Glomerular endothelial cell (primary cell): Measurements from ENCODE around the gene ZNF22. TPM values are rescaled to one million over a fixed set of nuclear protein-coding genes. Genes with fewer than 3 reads are reported as not detected.

Experiments used
- DNase-seq: peaks from one replicate; pipeline ENCODE4 v3.0.0-alpha.2; 2011; ENCODE audit warnings: low read depth, low spot score; ENCODE audit errors: extremely low read depth
- total RNA-seq: library from RNA; depleted of rRNA; stranded (reverse); fragments of >200 nt; gene quantifications from 2 replicates; pipeline ENCODE4 v1.2.3, GENCODE V29; 2015

The ZNF22 gene
- 18.5 and 22.5 TPM in 2 replicates for total RNA-seq

GRCh38 chr10:45000752-45001380 lies at the start of gene ZNF22:
Gene ZNF22 (plus strand): TSS chr10:45000923. CDS start chr10:45003369, 2,446 bp downstream.
- DNase-seq, result no peak

DNA sequence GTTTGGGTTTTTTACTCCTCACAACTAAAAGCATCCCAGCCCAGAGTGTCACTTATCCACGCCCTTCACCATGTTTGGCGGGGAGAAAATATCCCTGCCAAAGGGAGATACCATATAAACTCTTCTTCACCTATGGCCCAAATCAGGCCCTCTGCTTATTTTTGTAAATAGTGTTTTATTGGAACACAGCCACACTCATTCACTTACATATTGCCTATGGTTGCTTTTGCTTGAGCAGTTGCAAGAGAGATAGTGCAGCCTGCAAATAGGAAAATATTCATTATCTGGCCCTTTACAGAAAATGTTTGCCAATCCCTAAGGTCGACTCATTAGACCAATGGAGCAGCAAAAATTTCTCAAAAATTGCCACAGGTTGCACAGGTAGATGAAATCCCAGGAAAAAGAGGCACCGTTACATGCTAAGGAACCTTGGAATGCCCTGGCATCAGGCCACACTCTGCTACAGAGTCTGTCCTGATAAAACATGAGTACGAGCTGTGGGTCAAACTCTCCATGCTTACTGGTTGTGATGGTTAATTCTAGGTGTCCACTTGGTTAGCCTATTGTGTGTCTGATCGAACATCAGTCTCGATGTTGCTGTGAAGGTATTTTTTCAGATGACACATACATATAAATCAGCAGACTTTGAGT lies 49.0 kb upstream of the ZNF22 start:
- DNase-seq, result no peak

GRCh38 chr10:44952779-44953231 lies 47.9 kb upstream of the ZNF22 start:
- no peak for DNase-seq

GRCh38 chr10:44954042-44954441 lies 46.7 kb upstream of the ZNF22 start:
- no peak for DNase-seq

GRCh38 chr10:44954962-44955361 lies 45.8 kb upstream of the ZNF22 start:
- DNase-seq, result no peak

DNA sequence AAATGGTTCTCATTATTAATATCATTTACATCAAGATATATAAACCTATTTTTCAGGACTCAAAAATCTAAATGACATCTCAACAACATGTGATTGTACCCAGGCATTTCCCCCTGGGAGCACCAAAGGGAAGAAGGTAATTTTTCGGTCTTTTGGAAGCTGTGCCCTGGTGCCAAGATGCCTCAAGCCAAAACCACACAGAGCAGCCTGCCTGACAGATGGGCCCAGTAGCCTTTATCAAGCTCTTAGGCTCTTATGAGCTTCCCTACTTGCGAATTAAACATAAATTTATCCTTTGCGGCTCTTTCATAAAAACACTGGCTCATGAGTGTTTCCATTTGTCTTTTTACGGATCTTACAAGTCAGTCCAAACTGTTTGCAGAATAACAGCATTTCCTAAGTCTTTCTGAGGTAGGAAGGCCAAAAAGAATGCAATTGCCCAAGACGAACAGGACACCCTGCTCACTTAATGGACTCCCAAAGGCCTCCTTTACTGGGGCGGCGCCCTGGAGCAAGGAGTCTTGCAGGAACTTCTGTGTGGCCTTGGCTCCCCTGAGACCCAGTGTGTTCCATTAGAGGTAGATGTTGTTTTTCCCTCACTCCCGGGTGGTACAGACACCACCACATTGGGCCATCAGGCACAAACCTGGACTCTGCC lies 45.2 kb upstream of the ZNF22 start:
- DNase-seq, result no peak

GRCh38 chr10:44956226-44956625 lies 44.5 kb upstream of the ZNF22 start:
- no peak for DNase-seq

DNA sequence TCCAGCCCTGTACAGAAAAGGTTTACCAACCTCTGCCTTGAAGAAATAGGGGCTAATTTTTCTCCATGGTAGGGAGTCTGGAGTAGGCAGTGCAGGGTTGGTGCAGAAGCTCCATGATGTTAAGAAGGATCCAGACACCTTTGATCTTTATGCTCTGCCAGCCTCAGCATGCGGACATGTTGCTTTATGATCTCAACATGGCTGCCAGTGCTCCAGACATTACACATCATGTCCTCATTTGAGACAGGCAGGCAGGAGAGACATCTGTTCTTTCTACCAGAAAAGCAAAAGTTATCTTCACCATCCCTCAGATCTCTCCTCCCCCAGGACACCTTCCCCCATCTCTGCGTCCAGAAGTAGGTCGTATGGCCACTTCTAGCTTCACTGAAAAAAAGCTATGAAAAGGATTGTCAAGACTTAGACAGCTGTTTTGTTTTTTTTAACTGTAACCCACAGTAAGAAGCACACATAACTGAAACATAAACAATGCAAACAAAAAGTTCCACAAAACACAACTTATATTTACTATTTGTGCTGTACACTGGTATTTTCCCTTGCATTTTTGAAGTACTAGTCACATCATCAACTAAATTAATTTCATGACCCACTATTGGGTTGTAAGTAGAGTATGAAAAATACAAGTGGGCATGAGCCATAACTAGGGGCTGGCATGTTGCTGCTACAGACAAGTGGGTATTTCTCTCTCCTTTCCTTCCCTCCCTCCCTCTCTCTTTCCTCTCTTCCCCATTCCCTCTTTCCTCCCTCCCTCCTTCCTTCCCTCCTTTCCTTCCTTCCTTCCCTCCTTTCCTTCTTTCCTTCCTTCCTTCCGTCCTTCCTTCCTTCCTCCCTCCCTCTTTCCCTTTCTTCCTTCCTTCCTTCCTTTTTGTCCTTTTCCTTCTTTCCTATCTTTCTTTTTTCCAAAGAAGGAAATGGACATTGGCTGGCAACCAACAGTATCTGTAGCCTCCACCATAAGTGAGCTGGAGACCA lies 43.7 kb upstream of the ZNF22 start:
- DNase-seq, result no peak

DNA sequence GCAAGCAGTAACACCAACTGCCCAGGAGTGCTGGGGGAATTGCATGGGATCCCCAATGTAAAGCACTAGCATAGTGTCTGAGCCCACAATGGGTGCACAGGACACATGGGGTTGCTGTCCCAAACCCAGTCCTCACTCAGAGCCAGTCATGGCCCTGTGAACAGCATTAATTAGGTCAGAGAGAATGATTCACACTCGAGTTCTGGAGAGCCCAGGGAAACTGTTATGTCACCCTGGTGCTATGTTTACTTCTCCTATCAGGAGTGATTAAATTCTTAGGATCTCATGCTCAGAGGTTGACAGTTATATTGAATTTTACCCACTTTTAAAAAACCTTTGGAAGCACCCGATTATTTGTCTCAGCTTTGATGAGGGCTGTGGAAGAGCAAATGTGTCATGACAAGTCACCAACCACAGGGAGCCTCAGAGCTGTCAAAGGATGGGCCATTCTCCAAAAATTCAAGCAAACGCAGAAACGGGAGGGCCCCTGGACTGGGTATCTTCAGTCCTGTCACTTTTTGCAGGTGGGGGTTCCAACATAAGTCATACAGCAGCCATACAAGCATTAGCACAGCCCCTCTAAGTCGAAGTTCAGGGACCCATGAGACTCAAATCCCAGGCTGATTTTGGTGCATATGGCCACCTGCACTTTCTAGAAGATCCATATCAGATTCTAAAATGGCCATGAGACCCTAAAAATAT lies 42.4 kb upstream of the ZNF22 start:
- no peak for DNase-seq

DNA sequence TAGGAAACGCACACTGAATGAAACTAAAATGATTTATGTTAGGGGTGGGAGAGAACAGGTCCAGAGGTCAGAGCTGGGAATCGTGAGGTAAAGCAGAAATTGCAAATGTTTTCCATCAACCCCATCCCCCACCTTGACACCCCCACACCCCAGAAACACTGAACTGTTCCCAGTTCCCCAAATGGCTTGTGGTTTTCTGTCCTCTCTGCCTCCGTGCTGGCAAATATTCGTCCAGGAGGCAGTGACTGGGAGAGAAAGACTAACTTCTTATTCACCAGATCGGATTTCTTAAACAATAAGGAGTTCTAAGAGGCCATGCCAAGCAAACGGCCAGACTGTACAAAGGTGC lies 41.9 kb upstream of the ZNF22 start:
- DNase-seq, result no peak

GRCh38 chr10:44959247-44960087 lies 41.3 kb upstream of the ZNF22 start, which contains the start of gene RASSF4:
Gene RASSF4 (plus strand): TSS chr10:44959802. CDS start chr10:44970203, 10,401 bp downstream.
- no peak for DNase-seq

- no peak for DNase-seq
Measured at GRCh38 chr10:44960088-44960460, 40.6 kb upstream of the ZNF22 start.

DNA sequence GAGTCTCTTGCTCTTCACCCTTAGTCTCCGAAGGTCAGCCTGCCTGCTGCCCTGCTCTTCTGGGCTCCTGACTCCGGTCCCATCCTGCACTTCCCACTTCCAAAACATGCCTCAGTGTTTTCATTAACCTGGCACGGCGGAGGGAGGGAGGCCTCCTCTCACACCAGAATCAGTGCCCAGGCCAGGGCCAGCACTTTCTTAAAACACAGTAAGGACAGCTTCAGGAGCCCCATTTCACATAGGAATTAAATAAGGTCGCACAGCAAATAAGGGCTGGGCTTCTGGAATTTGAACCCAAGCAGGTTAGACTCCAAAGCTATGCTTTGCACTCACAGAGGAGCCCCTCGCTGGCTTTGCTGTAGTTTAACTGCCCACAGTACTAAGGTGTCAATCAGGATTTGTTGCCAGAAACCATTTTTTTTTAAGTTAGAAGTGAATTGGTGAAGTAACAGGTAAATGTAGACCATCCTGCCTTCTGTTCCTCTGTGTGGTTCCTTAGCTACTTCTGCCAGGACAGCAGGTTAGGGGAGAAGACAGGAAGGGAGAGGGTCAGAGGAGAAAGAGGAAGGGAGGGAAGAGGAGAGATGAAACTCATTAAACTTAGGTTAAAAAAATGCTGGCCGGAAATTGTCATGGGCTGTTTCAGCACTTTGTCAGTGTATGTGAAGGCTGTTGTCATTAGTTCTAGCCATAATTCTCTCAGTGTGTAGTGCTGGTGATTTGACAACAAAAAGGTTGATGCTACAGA lies 40.1 kb upstream of the ZNF22 start:
- DNase-seq, result no peak

GRCh38 chr10:44961230-44961571 lies 39.5 kb upstream of the ZNF22 start:
- no peak for DNase-seq

DNA sequence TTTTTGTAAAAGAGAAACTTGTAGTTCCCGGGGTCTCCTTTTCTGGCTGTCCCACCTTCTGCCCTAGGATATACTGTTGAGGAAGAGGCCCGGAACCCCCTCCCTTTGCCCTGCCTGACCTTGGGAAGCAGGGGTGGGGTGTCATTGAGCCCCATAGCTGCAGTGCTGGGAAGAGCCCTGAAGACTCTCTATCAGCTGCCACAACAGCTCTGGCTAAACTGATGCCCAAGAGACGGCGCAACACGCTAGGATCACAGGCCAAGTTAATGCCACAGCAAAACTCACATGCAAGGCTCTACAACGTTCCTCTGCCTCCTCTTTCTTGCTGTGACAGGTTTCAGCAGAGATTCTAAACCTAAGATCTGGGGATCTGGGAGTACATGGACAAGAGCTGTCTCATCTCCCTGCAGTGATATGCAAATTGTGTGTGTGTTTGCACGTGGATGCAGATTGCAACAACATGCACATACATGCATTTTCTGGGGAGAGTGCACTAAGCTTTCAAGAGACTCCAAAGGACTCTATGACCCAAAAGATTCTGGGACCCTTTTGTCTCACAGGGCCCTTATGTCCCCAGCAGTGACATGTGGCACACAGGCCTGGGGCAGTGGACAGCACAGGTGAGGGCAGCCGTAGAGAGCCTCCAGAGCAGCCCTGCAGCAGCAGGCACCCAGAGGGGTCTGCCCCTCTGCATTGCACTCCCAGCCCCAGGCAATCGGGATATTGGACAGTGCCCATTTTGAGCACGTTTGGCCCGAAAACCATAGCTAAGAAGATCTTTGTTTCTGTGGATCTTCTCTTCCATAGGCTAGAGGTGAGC lies 38.6 kb upstream of the ZNF22 start:
- no peak for DNase-seq

- no peak for DNase-seq
Measured at GRCh38 chr10:44962870-44963738, 37.6 kb upstream of the ZNF22 start.
